ENCODE data around the gene SYT13.

DNA sequence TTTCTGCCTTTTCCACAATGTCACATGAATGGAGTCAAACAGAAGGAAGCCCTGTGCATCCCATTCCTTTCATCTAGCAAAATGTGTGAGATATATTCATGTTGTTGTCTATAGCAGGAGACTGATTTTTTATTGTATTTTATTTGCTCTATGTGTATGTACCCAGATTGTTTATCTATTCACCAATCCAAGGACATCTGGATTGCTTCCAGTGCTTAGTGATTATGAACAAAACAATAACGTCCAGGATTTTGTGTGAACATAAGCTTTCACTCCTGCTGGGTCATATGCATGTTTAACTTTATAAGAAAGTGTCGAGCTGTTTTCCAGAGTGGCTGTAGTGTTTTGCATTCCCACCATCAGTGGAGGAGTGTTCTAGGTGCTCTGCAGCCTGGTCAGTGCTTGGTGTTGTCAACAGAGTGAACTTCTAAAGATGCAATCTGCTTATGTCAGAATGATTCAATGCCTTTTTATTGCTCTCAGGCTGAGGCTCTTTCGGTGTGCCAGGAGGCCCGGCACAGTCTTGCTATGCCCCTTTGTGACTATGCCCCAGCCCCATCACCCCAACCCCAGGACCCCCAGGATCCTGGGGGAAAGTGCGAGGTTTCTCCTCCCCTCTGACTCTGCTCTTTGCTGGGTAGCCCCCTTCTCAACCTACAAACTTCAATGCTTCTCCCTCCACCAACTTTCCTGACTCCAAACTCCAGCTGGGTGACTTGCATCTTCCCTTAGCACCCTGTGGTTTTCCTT, 19.9 kb upstream of the SYT13 start:
- TF ChIP-seq, protein P1, sequence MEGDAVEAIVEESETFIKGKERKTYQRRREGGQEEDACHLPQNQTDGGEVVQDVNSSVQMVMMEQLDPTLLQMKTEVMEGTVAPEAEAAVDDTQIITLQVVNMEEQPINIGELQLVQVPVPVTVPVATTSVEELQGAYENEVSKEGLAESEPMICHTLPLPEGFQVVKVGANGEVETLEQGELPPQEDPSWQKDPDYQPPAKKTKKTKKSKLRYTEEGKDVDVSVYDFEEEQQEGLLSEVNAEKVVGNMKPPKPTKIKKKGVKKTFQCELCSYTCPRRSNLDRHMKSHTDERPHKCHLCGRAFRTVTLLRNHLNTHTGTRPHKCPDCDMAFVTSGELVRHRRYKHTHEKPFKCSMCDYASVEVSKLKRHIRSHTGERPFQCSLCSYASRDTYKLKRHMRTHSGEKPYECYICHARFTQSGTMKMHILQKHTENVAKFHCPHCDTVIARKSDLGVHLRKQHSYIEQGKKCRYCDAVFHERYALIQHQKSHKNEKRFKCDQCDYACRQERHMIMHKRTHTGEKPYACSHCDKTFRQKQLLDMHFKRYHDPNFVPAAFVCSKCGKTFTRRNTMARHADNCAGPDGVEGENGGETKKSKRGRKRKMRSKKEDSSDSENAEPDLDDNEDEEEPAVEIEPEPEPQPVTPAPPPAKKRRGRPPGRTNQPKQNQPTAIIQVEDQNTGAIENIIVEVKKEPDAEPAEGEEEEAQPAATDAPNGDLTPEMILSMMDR (IDR thresholded peaks at IDR 0.05; ENCODE audit: low read depth, low read length) = no peak
- TF ChIP-seq EZH2phosphoT487 (IDR thresholded peaks at IDR 0.05; ENCODE audit: low read depth) = no peak

Data from OCI-LY3 (cell line).